GM20431 (cell line): ENCODE results near the gene IZUMO1.
"Not testable (repeated sequence)": the region's sequence is repeated elsewhere in the genome, so short reads cannot be mapped to it uniquely, and the experiment has no call there.

Experiments used
- in situ Hi-C: fragments of 300-500 bp; cut with MseI, MboI; formaldehyde crosslinking; loops from one replicate; pipeline ENCODE4 v1.15.0; 2020; ENCODE audit warnings: low sequenced_read_pairs; ENCODE audit not compliant: unreplicated experiment

The IZUMO1 gene

DNA sequence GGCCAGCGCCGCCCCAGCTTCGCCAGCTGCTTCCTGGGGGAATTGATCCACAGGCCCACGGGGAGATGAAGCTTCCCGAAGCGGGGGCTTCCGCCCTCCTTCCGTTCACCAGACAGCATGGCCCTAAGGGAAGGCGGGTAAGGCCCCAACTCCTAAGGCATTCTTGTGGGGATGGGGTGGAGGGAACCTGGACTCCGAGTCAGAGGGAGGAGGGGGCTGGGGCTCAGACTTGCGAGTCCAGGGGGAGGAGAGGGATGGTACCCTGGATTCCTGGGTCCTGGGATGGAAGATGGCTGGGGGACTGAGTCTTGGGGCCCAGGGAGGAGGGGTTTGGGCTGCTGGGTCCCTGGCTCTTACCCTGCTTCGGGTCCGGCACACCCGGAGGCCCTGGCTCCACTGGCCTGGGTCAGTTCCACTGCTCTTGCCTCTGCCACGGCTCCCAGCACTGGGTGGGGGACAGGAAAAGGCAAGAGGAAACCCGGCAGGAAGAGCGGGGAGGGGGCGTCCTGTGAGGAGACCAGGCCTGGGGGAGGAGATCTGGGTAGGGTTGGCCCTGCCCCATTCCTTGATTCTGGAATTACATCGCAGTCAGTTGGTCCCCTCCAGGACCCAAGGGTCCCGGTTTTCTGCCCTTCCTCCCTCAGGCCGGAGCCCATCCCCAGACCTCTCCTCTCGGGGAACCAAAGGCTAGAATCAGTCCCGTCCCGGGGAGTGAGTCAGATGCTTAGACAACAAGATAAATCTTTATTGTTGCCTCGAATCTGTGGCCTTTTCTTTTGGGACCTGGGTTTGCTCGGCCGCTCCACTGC, 6.3 kb downstream of the IZUMO1 start, which contains the start of gene RASIP1:
TSS of gene RASIP1 (minus strand) at position 447 of the 809 bp plus-strand sequence. CDS start at position 119, 328 bp downstream.
- in situ Hi-C loops: no loop called here

DNA sequence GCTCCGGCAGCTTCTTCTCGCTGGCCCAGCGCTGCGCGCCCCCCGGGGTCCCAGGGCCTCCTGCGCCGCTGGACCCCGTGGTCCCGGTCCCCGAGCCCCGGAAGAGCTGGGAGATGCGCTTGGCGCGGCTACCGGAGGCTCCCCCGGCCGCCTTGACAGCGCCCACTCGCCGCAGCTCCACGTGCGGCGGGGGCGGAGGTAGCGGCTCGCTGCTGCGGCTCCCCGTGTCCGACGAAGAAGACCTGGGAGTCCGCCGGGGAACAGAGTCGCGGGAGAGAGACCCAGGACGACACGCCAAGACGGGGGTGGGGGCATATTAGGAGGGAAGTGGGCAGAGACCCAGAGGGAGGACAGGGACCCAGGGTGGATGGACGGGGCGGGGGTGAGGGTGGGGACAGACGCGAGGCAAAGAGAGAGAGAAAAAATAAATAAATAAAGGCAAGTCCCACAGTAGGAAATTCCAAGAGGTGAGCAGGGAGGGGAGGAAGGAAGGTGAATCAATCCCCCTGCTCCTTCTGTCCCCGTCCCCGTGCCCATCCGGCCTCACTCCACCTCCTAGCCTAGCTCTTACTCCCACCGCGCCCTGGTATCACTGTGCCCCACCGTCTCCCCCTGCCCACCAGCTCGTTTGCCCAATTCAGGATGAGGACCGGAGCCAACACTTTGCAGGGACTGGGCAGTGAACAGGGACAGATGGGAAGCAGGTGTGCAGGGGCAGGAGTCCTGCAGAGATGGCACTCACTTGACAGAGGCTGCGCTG, 7.1 kb downstream of the IZUMO1 start:
- in situ Hi-C loops: no loop called here

DNA sequence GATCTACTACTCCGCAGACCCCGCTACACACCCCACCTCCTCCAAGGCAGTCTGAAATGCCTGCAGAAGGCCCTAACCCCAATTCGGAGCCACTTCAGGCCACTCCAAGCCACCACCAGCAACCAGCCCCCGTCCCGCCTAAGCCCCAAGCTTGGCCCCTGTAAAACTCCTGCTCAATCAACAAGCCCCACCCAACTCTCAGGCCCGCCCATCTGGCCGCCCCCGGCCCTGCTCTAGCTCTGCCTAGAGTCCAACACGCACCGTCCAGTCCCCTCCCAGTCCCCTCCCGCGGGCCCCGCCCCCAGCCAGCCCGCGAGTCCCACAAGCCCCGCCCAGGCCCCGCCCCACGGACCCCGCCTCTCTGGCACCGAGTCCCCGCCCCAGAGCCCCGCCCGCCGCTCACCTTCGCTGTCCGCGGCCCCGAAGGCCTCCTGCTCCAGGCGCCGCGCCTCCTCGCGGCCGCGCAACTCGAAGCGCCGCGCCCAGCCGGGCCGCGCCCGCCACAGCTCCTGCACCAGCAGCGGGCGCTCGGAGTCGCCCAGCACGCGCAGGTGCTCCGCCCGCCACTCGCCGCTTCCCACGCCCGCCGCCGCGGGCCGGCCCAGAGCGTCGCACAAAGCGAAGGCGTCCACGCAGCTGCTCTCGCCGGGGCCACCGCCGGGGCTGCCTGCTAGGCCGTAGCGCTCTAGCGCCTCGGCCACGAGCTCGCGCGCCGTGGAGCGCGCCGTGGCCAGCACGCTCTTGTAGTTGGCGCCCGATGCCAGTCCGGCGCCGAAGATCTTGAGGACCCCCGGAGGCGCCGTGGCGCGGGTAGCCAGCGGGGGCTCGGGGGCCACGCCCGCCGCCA, 7.9 kb downstream of the IZUMO1 start:
- in situ Hi-C loops: no loop called here

DNA sequence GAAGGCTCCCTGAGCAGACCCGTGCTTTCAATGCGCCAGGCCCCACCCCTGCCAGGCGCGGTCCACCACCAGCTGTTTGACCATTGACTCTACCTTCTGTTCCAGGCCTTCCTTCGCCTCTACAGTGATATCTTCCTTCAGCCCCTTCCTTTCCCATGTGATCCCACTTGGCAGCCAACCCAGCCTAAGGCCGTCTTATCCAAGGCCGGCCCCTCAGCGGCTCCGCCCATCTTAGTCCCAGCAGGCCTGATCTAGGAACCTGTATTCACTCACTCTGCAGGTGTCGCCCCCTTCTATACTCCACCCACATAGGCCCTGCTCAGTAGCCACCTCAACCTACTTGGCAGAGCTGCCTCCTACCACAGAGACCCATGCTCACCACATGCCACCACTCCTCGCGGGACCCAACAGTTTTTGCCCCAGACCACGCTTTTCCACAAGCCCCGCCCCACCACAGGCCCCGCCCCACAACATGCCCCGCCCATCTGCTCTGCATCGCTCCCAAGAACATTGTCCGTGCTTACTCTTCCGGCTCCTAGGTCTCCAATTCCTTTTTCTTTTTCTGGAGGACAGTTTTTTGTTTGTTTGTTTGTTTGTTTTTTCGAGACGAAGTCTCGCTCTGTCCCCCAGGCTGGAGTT, 9.2 kb downstream of the IZUMO1 start:
- in situ Hi-C loops: no loop called here

DNA sequence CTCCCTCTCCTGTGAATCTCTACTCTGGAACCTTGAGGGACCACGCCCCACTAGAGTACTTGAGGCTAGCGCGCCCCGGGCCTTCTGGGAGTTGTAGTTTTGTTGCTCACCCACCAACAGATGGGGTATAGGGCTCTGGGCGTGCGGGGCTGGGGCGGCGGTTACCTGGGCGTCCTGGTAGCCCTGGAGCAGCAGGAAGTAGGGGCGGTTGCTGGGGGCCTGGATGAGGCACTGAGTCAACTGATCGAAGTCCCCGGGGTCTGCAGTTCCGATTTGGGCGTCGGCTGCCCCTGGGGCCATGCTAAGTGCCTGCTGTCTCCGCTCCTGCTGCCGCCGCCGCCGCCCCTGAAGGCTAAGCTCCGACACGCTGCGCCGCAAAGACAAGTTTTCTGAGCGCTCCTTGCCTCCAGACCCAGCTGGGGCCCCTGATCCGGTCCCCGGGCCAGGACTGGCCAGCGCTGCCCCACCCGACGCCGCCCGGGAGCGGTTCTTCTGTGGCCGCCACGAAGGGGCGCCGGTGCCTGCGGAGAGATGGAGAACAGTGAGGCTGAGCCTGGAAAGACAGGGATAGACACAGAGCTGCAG, 11.6 kb downstream of the IZUMO1 start:
- in situ Hi-C loops: no loop called here

DNA sequence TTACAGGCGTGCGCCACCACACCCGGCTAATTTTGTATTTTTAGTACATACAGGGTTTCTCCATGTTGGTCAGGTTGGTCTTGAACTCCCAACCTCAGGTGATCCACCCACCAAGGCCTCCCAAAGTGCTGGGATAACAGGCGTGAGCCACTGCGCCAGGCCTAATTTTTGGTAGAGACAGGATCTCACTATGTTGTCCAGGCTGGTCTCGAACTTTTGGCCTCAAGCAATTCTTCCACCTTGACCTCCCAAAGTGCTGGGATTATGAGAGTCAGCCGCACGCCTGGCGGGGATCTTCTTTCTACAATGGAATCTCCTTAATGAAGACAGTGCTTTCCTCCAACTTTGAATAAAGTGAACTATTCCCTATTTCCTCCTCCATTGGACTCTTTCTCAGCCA, 12.1 kb downstream of the IZUMO1 start:
- in situ Hi-C loops: no loop called here

DNA sequence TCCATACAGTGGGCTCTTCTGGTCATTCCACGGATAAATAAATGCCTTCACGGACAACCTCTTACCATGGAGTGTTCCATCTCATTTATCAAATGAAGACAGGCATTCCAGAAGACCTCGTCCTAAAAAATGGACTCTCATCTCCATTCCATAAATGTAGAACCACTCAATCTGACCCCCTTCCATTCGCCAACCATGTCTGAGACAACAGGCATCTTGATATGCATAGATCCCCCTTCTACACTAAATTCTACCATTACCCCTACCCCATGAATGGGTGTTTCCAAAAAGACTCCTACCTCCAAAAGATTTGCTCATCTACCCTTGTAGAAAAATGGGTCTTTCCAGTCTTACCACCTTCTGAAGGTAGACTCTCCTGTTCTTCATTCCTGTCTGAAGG, 15.3 kb downstream of the IZUMO1 start:
- in situ Hi-C loops: no loop called here

DNA sequence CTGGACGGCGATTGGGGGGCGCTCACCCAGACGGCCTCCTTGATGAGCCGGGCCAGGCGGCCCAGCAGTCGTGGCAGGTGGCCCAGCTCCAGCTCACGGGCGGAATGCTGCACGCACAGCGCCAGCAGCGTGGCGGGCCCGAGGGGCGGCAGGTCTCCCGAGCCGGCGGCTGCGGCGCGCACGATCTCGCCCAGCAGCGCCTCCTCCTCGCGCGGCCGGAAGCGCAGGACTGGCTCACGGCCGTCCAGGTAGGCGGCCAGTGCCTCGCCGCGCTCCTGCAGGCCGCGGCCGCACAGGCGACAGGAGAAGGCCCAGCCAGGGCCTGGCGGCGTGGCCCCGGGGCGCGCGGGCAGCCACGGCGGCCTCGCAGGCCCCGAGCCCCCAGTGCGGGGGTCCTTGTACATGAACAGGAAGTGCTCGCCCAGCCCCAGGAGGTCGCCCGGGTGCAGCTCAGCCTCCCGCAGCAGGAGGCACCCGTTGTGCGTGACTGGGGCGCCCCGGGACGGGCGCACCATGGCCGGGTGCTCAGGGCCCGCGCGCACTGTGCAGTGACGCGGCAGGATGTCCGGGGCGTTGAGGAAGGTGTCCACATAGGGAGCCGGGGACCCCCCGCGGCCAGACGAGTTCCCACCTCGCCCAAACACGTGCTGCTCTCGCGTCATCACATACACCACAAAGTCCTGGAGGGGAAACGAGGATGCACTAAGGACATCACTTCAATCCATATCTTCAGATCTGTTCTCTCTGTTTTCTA, 17.6 kb downstream of the IZUMO1 start:
- in situ Hi-C loops: no loop called here

DNA sequence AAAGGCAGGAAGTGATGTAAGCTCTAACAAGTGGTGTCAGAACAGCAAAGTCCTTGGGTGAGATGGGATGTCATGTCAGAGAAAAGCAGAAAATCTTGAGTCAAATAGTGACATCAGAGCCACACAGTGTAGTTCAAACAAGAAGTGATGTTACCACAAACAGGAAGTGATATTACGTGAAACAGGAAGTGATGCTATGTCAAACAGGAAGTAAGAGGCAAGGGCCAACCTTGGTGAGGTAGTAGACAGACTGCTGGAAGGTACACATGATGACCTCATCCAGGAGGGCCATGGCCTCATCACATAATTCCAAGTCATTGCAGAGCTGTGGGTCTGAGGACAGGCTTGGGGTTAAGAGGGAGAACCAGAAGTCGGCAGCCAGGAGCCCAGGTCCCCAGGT, 20.2 kb downstream of the IZUMO1 start:
- in situ Hi-C loops: no loop called here

DNA sequence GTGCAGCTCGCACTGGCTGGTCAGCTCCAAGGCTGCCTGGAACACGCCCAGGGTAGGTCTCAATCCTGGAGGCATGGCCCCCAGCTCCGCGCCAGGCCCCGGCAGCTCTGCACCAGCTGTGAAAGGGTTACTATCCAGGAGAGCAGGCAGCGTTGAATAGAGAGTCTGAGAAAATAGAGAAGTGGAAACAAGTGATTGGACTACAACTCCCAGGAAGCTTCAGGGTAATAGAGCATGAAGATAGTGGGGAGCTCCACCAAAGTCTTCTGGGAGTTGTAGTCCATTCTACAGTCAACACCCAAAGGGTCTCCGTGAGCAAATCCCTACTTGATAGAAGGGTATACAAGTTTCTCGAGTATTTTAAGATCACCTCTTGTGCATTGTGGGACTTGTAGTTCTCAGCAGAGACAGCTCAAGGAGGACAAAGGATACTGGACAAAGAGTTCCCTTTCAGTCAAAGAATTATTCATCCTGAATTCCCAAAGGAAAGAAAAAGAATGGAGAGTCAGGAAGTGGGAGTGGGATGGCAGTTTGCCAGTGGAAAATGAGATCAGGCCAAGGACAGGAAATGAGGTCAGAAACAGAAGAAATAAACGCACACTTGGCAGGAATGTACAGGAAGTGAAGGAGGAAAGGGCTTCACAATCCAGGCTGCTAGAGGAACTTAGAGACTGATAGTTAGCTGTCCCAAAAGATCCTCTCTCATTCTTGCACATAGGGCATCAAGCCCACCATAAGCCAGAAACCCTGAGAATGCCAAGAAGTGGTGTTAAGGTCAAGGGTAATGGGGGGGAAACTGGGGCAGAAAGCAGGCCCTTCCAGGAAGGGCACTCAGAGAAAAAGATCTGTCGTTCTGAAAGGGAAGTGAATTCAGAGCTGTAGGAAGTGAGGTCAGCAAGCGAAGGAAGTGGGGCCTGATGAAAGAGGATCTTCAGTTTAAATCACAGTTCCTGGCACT, 21.6 kb downstream of the IZUMO1 start:
- in situ Hi-C loops: no loop called here

DNA sequence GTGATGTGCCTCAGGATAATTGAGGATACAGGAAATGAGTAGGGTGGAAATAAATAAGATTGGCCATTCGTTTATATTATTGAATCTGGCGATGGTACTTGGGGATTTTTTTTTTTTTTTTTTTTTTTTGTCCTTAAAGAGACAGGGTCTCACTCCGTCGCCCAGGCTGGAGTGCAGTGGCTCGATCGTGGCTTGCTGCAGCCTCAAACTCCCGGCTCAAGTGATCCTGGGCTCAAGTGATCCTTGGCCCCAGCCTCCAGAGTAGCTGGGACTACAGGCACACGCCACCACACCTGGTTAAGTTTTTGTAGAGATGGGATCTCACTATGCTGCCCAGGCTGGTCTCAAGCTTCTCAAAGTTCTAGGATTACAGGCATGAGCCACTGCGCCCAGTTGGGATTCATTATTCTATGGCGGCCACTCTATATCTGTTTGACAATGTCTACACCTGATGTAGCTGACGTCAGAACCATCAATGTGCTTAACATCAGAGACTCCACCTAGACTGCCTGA, 24.5 kb downstream of the IZUMO1 start:
- in situ Hi-C loops: no loop called here

DNA sequence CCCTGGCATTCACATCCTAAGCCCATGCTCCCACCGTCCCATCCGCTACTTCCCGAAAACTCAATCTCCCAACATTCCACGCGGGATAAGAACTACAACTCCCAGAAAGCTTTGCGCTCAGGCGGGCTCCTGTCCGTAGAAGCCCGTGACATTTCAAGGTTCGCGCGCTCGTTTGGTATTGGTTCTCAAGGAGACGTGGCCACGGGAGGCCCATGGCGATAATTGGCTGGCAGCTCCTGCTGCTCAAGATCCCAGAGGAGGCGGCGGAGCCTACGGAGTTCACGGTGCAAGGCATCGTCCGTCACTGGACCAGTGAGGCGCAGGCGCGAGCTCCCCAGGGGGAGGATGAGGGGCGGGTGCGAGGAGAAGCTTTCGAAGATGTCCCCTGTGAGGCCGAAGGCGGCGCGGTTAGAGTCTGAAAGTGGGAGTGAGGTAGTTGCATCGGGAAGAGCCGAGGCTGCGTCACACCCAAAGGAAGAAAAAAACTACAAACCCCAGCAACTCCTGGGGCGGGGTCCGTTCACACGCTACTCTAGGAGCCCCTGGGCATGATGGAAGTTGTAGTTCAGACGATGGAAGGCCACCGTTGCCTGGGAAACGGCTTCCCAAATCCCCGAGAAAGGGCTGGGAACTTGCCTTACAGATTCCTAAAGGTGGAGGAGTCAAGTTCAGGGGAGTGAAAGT, 26.0 kb downstream of the IZUMO1 start:
- in situ Hi-C loops: no loop called here

DNA sequence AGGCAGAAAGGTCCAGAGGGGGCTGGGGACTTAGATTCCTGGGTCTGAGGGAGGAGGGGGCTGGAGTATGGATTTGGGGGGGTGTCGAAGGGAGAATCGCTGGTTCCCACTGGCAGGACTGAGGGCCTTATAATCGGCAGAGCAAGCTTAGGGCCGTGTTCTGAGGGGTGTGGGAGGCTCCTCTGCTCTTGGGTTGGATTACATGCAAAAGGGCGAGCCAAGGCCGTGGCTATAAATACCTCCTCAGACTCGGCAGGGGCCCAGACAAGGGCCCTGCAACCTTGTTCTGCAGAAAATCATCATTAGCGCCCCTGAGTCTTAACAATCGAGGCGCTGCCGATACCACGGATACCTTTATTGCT, 26.5 kb downstream of the IZUMO1 start:
- in situ Hi-C loops: no loop called here

DNA sequence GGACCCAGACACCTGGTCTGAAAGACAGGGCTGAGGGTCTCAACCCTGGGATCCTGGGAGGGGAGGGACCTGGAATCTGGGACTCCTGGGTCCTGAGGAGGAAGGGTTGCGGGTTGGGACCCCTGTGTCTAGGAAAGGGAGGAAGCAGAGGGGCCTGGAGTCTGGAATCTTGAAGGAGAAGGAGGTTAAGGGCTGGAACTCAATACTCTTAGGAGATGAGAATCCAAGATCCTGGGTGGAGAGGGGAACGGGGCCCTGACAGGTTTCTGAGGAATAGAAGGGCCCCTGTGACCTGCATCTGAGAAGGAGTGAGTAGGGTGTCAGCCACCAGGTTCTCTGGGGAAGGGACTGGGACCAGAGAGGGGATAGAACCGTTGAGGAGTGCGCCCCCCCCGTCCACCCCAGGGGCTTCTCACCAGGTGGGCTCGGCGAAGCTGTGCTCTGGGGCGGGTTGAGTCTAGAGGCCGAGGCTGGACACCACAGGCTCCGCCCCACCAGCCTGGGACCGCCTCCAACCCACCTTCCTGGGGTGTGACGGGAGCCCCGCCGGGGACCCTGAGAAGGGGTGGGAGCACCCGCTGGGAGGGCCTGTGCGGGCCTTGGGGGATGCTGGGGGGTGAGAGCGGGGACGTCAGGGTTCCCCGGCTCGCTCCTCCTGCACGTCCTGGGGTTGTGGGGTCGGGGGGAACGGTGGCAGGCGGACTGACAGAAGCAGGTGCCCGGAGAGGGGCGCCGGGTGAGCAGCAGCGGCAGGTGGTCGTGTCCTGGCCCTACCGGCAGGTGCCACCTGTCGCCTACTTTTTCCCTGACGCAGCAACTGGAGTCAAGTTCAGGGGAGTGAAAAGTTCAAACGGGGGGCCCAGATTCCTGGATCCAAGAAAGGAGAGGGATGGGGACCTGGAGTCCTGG, 27.2 kb downstream of the IZUMO1 start, which contains the start of gene MAMSTR:
TSS of gene MAMSTR (minus strand) at position 463 of the 909 bp plus-strand sequence. CDS start 694 bp downstream, outside the sequence.
- in situ Hi-C loops: no loop called here

DNA sequence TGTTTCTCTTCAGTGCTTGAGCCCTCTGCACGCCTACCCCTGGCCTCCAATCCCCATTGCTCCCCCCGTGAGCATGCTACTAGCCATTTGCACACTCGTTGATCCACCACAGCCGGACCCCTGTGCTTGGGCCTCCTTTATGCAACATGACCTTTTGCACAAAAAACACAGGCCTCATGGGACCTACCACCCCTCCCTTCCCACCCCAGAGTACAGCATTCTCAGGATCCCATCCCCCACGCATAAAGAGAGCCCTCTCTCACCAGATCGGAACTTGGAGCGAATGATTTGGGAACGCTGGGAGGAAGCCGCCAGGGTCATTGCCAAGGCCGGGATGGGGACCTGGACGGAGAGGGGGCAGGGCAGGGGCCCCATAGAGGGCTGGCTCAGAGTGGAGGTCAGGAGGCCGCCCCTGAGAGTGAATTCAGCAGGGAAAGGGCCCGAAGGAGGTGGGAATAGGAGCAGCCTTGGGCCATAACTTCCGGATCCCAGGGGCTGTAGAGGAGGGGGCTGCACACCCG, 27.9 kb downstream of the IZUMO1 start:
- in situ Hi-C loops: no loop called here

DNA sequence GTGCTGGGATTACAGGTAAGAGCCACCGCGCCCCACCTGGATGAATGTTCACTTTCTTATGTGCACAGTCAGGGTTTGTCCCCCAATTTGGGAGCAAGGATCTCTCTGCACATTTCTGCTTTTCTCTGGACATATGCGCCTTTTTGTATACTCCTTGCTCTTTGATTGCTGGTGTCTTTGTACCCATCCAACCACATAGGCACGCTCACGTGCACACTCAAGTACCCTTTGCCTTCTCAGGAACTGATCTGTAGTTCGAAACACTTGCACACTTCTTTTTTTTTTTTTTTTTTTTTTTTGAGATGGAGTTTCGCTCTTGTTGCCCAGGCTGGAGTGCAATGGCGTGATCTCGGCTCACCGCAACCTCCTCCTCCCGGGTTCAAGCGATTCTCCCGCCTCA, 28.6 kb downstream of the IZUMO1 start:
- in situ Hi-C loops: not testable (repeated sequence)
